GM12878 (cell line): ENCODE data around the gene SLC12A5. TPM values are rescaled to one million over a fixed set of nuclear protein-coding genes. Genes with fewer than 3 reads are reported as not detected.

Experiments
- ATF2 ChIP-seq: IDR thresholded peaks from 2 replicates; pipeline ENCODE4 v1.6.1; 2012; ENCODE audit warnings: low read length, inconsistent platforms
- ATF7 ChIP-seq: fragments of 450-650 bp; IDR thresholded peaks from 2 replicates; pipeline ENCODE4 v1.6.1; 2016; ENCODE audit warnings: low read depth, mild to moderate bottlenecking
- CBX3 ChIP-seq: fragments of 200-600 bp; sonication (generic); IDR thresholded peaks from 2 replicates; pipeline ENCODE4 v1.6.1; 2016; ENCODE audit warnings: low read depth, borderline replicate concordance
- CTCF ChIP-seq, 3 experiments: IDR thresholded peaks in 2 of 3; conservative IDR thresholded peaks in 1 of 3; 2 replicates each; pipeline ENCODE4 v1.5.1; 2011; ENCODE audit warnings: low read depth in 3 of 3, low read length in 3 of 3, mild to moderate bottlenecking in 3 of 3, control low read depth in 2 of 3, moderate library complexity in 2 of 3, inconsistent platforms in 1 of 3, mixed read lengths in 1 of 3; ENCODE audit not compliant: control insufficient read depth in 2 of 3, insufficient read depth in 1 of 3; ENCODE audit errors: extremely low read depth in 1 of 3
- JUND ChIP-seq: IDR thresholded peaks from 2 replicates; pipeline ENCODE4 v1.6.1; 2012; ENCODE audit warnings: low read depth, mild to moderate bottlenecking, low read length, improper control_type of control experiment, moderate library complexity
- MTA3 ChIP-seq: IDR thresholded peaks from 2 replicates; pipeline ENCODE4 v1.6.1; 2012; ENCODE audit warnings: low read length, inconsistent platforms, borderline replicate concordance
- MYB ChIP-seq: fragments of 150-350 bp; IDR thresholded peaks from 2 replicates; pipeline ENCODE4 v1.6.1; 2014; ENCODE audit warnings: mild to moderate bottlenecking, low read depth, low read length, borderline replicate concordance
- SMAD5 ChIP-seq: IDR thresholded peaks from 2 replicates; pipeline ENCODE4 v1.6.1; 2016; ENCODE audit warnings: antibody characterized with exemption, low read depth
- ZNF207 ChIP-seq: fragments of 450-650 bp; IDR thresholded peaks from 2 replicates; pipeline ENCODE4 v1.6.1; 2014; ENCODE audit warnings: antibody characterized with exemption, mild to moderate bottlenecking, borderline replicate concordance
- polyA plus RNA-seq, 11 experiments: library from polyadenylated mRNA; depleted of rRNA in 4 of 11; unstranded in 6 of 11; stranded (reverse) in 5 of 11; fragments of >200 nt; fragmentation: Nextera tagmentation in 4 of 11; fragmentation: Illumina TruSeq in 1 of 11; extraction: Ambion mirVana in 4 of 11; extraction: Trizol in 1 of 11; gene quantifications; 1 replicate in 1 of 11; 2 replicates in 10 of 11; pipeline versions ENCODE4 v1.2.1 to v1.2.3, GENCODE V29; 2011 to 2016; ENCODE audit warnings: inconsistent platforms in 2 of 11, missing spikeins in 2 of 11, low read depth in 1 of 11
- total RNA-seq, 4 experiments: library from RNA; depleted of rRNA in 3 of 4; stranded (reverse); fragments of >200 nt in 3 of 4; fragmentation: Illumina TruSeq in 1 of 4; extraction: Trizol in 1 of 4; gene quantifications; 2 replicates each; pipeline versions ENCODE4 v1.2.1 to v1.2.3, GENCODE V29; 2013 to 2021
- TF ChIP-seq, protein P1 (sequence below): IDR thresholded peaks from 2 replicates; pipeline ENCODE4 v1.6.1; 2012; ENCODE audit warnings: mild to moderate bottlenecking, low read depth, low read length

The SLC12A5 gene
- total and polyA plus RNA-seq, 10 of the 15 experiments (the other 5 are each of a cell fraction or from before 2014, with no cell fraction given), result 0.26 to 2.7 (median 1.2) TPM

DNA sequence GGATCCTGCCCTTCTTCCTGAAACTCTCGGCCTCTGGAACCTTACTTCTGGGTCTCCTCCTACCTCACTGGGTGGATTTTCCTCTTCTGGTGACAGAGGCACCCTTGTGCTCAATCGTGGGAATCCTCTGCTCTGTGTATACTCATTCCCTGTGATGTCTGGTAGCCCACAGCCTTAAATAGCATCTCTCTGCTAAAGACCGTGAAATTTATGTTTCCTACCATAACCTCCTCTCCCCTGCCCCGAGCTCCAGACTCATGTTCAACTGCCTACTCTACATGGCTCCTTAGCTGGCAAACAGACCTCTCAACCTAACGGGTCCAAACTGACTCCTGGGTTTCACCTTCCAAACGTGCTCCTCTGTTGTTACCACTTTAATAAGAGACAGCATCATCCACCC lies 10.4 kb upstream of the SLC12A5 start (continued):
- TF ChIP-seq, protein P1, sequence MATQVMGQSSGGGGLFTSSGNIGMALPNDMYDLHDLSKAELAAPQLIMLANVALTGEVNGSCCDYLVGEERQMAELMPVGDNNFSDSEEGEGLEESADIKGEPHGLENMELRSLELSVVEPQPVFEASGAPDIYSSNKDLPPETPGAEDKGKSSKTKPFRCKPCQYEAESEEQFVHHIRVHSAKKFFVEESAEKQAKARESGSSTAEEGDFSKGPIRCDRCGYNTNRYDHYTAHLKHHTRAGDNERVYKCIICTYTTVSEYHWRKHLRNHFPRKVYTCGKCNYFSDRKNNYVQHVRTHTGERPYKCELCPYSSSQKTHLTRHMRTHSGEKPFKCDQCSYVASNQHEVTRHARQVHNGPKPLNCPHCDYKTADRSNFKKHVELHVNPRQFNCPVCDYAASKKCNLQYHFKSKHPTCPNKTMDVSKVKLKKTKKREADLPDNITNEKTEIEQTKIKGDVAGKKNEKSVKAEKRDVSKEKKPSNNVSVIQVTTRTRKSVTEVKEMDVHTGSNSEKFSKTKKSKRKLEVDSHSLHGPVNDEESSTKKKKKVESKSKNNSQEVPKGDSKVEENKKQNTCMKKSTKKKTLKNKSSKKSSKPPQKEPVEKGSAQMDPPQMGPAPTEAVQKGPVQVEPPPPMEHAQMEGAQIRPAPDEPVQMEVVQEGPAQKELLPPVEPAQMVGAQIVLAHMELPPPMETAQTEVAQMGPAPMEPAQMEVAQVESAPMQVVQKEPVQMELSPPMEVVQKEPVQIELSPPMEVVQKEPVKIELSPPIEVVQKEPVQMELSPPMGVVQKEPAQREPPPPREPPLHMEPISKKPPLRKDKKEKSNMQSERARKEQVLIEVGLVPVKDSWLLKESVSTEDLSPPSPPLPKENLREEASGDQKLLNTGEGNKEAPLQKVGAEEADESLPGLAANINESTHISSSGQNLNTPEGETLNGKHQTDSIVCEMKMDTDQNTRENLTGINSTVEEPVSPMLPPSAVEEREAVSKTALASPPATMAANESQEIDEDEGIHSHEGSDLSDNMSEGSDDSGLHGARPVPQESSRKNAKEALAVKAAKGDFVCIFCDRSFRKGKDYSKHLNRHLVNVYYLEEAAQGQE, result no peak
- TF ChIP-seq CTCF (IDR thresholded peaks at IDR 0.05 in 2 of 3, conservative IDR thresholded peaks at IDR 0.05 in 1 of 3; ENCODE audit: control insufficient read depth in 2 of 3, extremely low read depth in 1 of 3, insufficient read depth in 1 of 3, low read depth in 3 of 3, low read length in 3 of 3) (no peak), SMAD5 (no peak), ATF2 (no peak), ZNF207 (no peak), CBX3 (no peak), MYB (no peak), JUND (no peak), MTA3 (no peak), ATF7 (no peak)
